A172 (cell line): ENCODE results near the gene ZNF398. TPM values are rescaled to one million over a fixed set of nuclear protein-coding genes. Genes with fewer than 3 reads are reported as not detected.
"Not testable (repeated sequence)": the region's sequence is repeated elsewhere in the genome, so short reads cannot be mapped to it uniquely, and the experiment has no call there.

Experiments used
- DNase-seq: peaks from one replicate; pipeline ENCODE4 v3.0.0-alpha.2; 2015; ENCODE audit warnings: low spot score
- total RNA-seq: library from RNA; depleted of rRNA; stranded (reverse); fragments of >200 nt; shearing (Covaris generic); gene quantifications from 2 replicates; pipeline ENCODE4 v1.2.3, GENCODE V29; 2014; rRNA removed

Gene ZNF398
- total RNA-seq, 1 experiment from 2014 or later: 9.2 TPM

- no peak for DNase-seq
Measured at GRCh38 chr7:149225656-149226055, 78.4 kb downstream of the ZNF398 start.

- DNase-seq: not testable (repeated sequence)
Measured at GRCh38 chr7:149226366-149226765, 79.1 kb downstream of the ZNF398 start.

- DNase-seq: no peak
Measured at GRCh38 chr7:149226840-149227494, 79.7 kb downstream of the ZNF398 start.

GRCh38 chr7:149228831-149229471 lies 81.7 kb downstream of the ZNF398 start:
- no peak for DNase-seq

GRCh38 chr7:149229526-149229925 lies 82.3 kb downstream of the ZNF398 start:
- DNase-seq: no peak

GRCh38 chr7:149232362-149232761 lies 85.1 kb downstream of the ZNF398 start:
- no peak for DNase-seq

Other genes with a start within 250 kb of the ZNF398 start
- gene PDIA4, start 118.9 kb upstream of the ZNF398 start, total RNA-seq: 228 and 275 TPM in 2 replicates
- gene ZNF786, start 56.7 kb upstream of the ZNF398 start, total RNA-seq: 3.4 and 5.8 TPM in 2 replicates
- 1.9 and 2.7 TPM in 2 replicates for gene ZNF425, start 21.1 kb upstream of the ZNF398 start, total RNA-seq
- gene ZNF282, start 48.1 kb downstream of the ZNF398 start, total RNA-seq: 18.0 and 19.1 TPM in 2 replicates
- gene ZNF212, start 92.2 kb downstream of the ZNF398 start, total RNA-seq: 2.7 and 4.0 TPM in 2 replicates
- gene ZNF783, start 114.7 kb downstream of the ZNF398 start, total RNA-seq: 2.0 and 3.7 TPM in 2 replicates